A549 (cell line): Measurements from ENCODE around the gene STAG2. TPM values are rescaled to one million over a fixed set of nuclear protein-coding genes. Genes with fewer than 3 reads are reported as not detected.

Experiments
- ATAC-seq, 2 experiments: fragments of 200-7000 bp in 1 of 2; fragments of >200 bp in 1 of 2; cut with Nextera tagmentation in 1 of 2; cut with Tn5 transposase in 1 of 2; 3 replicates each; pipeline versions ENCODE4 v1.8.0 to v1.9.1; 2018 to 2020; ENCODE audit warnings: mild to moderate bottlenecking in 1 of 2, moderate library complexity in 1 of 2
- CTCF ChIA-PET: fragments of 300-600 bp; sonication (Branson Sonifier 250); formaldehyde crosslinking; extraction: SDS; loops from one replicate; lab custom pipeline; 2021; ENCODE audit warnings: antibody characterized with exemption, inconsistent platforms; lab: Yijun Ruan, JAX
- POLR2A ChIA-PET: fragments of 350-600 bp; formaldehyde crosslinking; extraction: SDS; loops from one replicate; lab custom pipeline; 2021; ENCODE audit warnings: antibody characterized with exemption, inconsistent platforms; lab: Yijun Ruan, JAX
- DNase-seq, 2 experiments: peaks; one replicate each; pipeline versions ENCODE4 v3.0.0 to v3.0.0-alpha.2; 2011 to 2016; ENCODE audit warnings: low read depth in 1 of 2, low spot score in 1 of 2
- FAIRE-seq: peaks from 2 replicates; lab custom pipeline; 2011; peaks lifted over from hg19 to GRCh38; lab: Jason Lieb, UNC
- H3K27ac ChIP-seq, 2 experiments: fragments of >200 bp; sonication (Bioruptor Twin); formaldehyde crosslinking; 3 replicates each; pipeline ENCODE4 v1.5.1; 2016 to 2017
- H3K4me1 ChIP-seq: fragments of >200 bp; sonication (Bioruptor Twin); formaldehyde crosslinking; 3 replicates; pipeline ENCODE4 v1.6.1; 2016
- H3K4me2 ChIP-seq: fragments of >200 bp; sonication (Bioruptor Twin); formaldehyde crosslinking; 3 replicates; pipeline ENCODE4 v1.6.1; 2016
- H3K4me3 ChIP-seq: fragments of >200 bp; sonication (Bioruptor Twin); formaldehyde crosslinking; 3 replicates; pipeline ENCODE4 v1.5.1; 2016
- H3K9me3 ChIP-seq: fragments of >200 bp; sonication (Bioruptor Twin); formaldehyde crosslinking; 3 replicates; pipeline ENCODE4 v1.6.1; 2016
- BHLHE40 ChIP-seq: IDR thresholded peaks from 2 replicates; pipeline ENCODE4 v1.6.1; 2012; ENCODE audit warnings: low read depth, low read length, inconsistent platforms
- CBX2 ChIP-seq: fragments of 200-600 bp; sonication (generic); IDR thresholded peaks from 2 replicates; pipeline ENCODE4 v1.6.1; 2016; ENCODE audit warnings: low read depth, mild to moderate bottlenecking, borderline replicate concordance
- EHF ChIP-seq: fragments of 250-450 bp; sonication (Bioruptor Pico); IDR thresholded peaks from 2 replicates; pipeline ENCODE4 v1.5.0; 2020; ENCODE audit warnings: mild to moderate bottlenecking
- EP300 ChIP-seq, 2 experiments: fragments of >200 bp; sonication (Bioruptor Twin); formaldehyde crosslinking; IDR thresholded peaks; 2 replicates in 1 of 2; 3 replicates in 1 of 2; pipeline ENCODE4 v1.6.1; 2016 to 2017
- ESRRA ChIP-seq: fragments of 150-350 bp; IDR thresholded peaks from 2 replicates; pipeline ENCODE4 v1.6.1; 2014; ENCODE audit warnings: mild to moderate bottlenecking, low read length, borderline replicate concordance
- FOXS1 ChIP-seq: fragments of 250-450 bp; sonication (Bioruptor Pico); IDR thresholded peaks from 2 replicates; pipeline ENCODE4 v1.5.0; 2020; ENCODE audit warnings: mild to moderate bottlenecking, moderate library complexity
- GATA3 ChIP-seq: IDR thresholded peaks from 2 replicates; pipeline ENCODE4 v1.6.1; 2012; ENCODE audit warnings: borderline replicate concordance
- HDAC2 ChIP-seq: fragments of 200-600 bp; sonication (generic); IDR thresholded peaks from 2 replicates; pipeline ENCODE4 v1.6.1; 2016
- HOXB13 ChIP-seq: fragments of 250-450 bp; sonication (Bioruptor Pico); IDR thresholded peaks from 2 replicates; pipeline ENCODE4 v1.5.0; 2020; ENCODE audit warnings: low read depth, mild to moderate bottlenecking, moderate library complexity
- JUN ChIP-seq, 2 experiments: fragments of >200 bp; sonication (Bioruptor Twin); formaldehyde crosslinking; IDR thresholded peaks; 2 replicates in 1 of 2; 3 replicates in 1 of 2; pipeline ENCODE4 v1.6.1; 2016 to 2017
- KDM1A ChIP-seq: fragments of 200-600 bp; sonication (generic); IDR thresholded peaks from 2 replicates; pipeline ENCODE4 v1.6.1; 2016; ENCODE audit warnings: low read depth, mild to moderate bottlenecking
- MAFK ChIP-seq: fragments of 450-650 bp; IDR thresholded peaks from 2 replicates; pipeline ENCODE4 v1.6.1; 2014; ENCODE audit not compliant: partially characterized antibody
- MAZ ChIP-seq: fragments of 150-350 bp; IDR thresholded peaks from 2 replicates; pipeline ENCODE4 v1.6.1; 2014; ENCODE audit warnings: antibody characterized with exemption, low read depth, low read length, borderline replicate concordance
- NPAS2 ChIP-seq: fragments of 250-450 bp; sonication (Bioruptor Pico); IDR thresholded peaks from 2 replicates; pipeline ENCODE4 v1.8.0; 2022; ENCODE audit warnings: mild to moderate bottlenecking, moderate library complexity, borderline replicate concordance
- RARB ChIP-seq: fragments of 250-450 bp; sonication (Bioruptor Pico); IDR thresholded peaks from 2 replicates; pipeline ENCODE4 v1.8.0; 2021; ENCODE audit warnings: mild to moderate bottlenecking, moderate library complexity
- TP53 ChIP-seq: fragments of 250-450 bp; sonication (Bioruptor Pico); IDR thresholded peaks from 2 replicates; pipeline ENCODE4 v1.5.0; 2021; ENCODE audit warnings: mild to moderate bottlenecking, moderate library complexity
- ZFP36 ChIP-seq: fragments of 450-650 bp; IDR thresholded peaks from 2 replicates; pipeline ENCODE4 v1.6.1; 2014; ENCODE audit warnings: borderline replicate concordance; ENCODE audit not compliant: partially characterized antibody
- ZNF302 ChIP-seq: fragments of 250-450 bp; sonication (Bioruptor Pico); IDR thresholded peaks from 2 replicates; pipeline ENCODE4 v1.9.0; 2021; ENCODE audit warnings: inconsistent platforms, mild to moderate bottlenecking, moderate library complexity
- ZSCAN20 ChIP-seq: fragments of 250-450 bp; sonication (Bioruptor Pico); IDR thresholded peaks from 2 replicates; pipeline ENCODE4 v1.8.0; 2022; ENCODE audit warnings: mild to moderate bottlenecking, moderate library complexity
- WGBS: methylation state at CpG from one replicate; pipeline ENCODE4 v1.1.6; 2017; ENCODE audit errors: missing lambda C conversion rate; 5-methylcytosine and 5-hydroxymethylcytosine counted together
- polyA plus RNA-seq, 4 experiments: library from polyadenylated mRNA; depleted of rRNA in 3 of 4; stranded (reverse); fragments of >200 nt; fragmentation: RNase III in 1 of 4; extraction: RNeasy Plus Mini Kit Qiagen cat#74134 plus additional on column Dnase treatment in 1 of 4; gene quantifications; 2 replicates in 3 of 4; 3 replicates in 1 of 4; pipeline ENCODE4 v1.2.3, GENCODE V29; 2011 to 2017
- TF ChIP-seq, protein P1 (sequence below): fragments of >200 bp; sonication (Bioruptor Twin); formaldehyde crosslinking; IDR thresholded peaks from 3 replicates; pipeline ENCODE4 v1.5.1; 2016
- TF ChIP-seq, protein P2 (sequence below): fragments of 250-450 bp; sonication (Bioruptor Pico); IDR thresholded peaks from 2 replicates; pipeline ENCODE4 v1.5.0; 2020; ENCODE audit warnings: low read depth, mild to moderate bottlenecking, moderate library complexity
- TF ChIP-seq, protein P3 (sequence below): fragments of 450-650 bp; IDR thresholded peaks from 2 replicates; pipeline ENCODE4 v1.6.1; 2014; ENCODE audit warnings: antibody characterized with exemption
- TF ChIP-seq, protein P4 (sequence below): fragments of >200 bp; sonication (Bioruptor Twin); formaldehyde crosslinking; IDR thresholded peaks from 2 replicates; pipeline ENCODE4 v1.6.1; 2016
- TF ChIP-seq, protein P5 (sequence below): IDR thresholded peaks from 2 replicates; pipeline ENCODE4 v1.6.1; 2012

The STAG2 gene
- polyA plus RNA-seq, 2 of the 4 experiments (the other 2 are of a cell fraction) = 49.5 to 92.8 TPM

DNA sequence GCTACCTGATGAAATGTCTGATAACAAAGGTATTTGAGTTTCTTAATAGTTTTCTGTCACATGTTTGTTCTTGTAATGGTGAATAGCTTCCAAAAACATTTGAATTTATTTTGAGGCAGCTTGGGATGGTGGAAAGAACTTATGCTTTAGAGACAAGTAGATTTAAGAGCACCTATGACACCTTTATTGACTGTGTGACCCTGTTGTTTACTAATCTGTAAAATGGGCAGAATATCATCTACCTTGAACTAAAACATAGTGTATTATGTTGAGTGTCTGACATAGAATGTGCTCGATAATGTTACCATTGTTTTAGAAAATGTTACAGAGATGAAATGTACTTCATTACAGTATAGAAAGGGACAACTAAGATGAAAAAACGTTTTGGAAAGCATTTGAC lies 24.9 kb downstream of the STAG2 start (continued):
- TF ChIP-seq TP53 (CRISPR knock-in tag) = no peak
- TF ChIP-seq EHF = no peak

DNA sequence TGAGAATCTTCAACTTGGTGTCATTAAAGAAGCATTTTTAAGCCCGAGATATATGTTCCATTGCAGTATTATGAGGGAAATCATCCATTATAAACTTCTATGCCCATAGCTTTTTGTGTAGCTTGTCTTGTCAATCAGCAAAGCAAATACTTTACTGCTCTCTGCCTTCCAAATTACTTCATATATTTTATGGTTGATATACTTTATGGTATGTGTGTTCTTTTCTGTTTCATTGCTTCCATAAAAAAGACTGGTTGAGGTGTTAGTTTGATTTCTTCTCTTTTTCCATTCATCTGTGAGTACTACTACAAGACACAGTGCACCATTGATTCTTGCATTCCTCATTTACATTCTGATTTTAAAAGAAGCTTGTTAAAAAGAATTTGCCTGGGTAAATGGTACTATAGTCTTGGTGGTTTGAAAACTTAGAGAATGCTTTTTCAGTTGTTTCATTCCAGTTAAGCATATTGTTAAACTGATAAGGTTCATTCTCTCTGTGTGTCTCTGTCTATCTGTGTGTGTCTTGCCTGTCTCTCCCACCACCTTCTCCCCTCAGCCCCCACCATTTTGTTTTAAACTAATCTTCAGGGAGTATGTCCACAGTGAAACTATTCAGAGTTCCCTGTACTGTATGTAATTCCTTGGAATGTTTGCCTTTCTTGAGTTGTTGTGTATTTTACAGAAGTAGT lies 27.1 kb downstream of the STAG2 start:
- H3K9me3 ChIP-seq = no peaks in the 10 kb centered on the region
- no peak for FAIRE-seq
- no peak overlapping the region for H3K4me3 ChIP-seq
- peaks cover 18% of the 10 kb centered on the region; the same call in 1 of the 3 replicates for H3K4me1 ChIP-seq
- no peak for ATAC-seq
- H3K4me2 ChIP-seq = no peak overlapping the region
- no peak for TF ChIP-seq RARB (CRISPR knock-in tag)
- TF ChIP-seq ZNF302 (CRISPR knock-in tag) = no peak
- TF ChIP-seq, protein P1, sequence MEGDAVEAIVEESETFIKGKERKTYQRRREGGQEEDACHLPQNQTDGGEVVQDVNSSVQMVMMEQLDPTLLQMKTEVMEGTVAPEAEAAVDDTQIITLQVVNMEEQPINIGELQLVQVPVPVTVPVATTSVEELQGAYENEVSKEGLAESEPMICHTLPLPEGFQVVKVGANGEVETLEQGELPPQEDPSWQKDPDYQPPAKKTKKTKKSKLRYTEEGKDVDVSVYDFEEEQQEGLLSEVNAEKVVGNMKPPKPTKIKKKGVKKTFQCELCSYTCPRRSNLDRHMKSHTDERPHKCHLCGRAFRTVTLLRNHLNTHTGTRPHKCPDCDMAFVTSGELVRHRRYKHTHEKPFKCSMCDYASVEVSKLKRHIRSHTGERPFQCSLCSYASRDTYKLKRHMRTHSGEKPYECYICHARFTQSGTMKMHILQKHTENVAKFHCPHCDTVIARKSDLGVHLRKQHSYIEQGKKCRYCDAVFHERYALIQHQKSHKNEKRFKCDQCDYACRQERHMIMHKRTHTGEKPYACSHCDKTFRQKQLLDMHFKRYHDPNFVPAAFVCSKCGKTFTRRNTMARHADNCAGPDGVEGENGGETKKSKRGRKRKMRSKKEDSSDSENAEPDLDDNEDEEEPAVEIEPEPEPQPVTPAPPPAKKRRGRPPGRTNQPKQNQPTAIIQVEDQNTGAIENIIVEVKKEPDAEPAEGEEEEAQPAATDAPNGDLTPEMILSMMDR = no peak
- no peak for TF ChIP-seq NPAS2 (CRISPR knock-in tag)
- no peak for TF ChIP-seq TP53 (CRISPR knock-in tag)
- no peak for TF ChIP-seq KDM1A
- TF ChIP-seq, protein P2, sequence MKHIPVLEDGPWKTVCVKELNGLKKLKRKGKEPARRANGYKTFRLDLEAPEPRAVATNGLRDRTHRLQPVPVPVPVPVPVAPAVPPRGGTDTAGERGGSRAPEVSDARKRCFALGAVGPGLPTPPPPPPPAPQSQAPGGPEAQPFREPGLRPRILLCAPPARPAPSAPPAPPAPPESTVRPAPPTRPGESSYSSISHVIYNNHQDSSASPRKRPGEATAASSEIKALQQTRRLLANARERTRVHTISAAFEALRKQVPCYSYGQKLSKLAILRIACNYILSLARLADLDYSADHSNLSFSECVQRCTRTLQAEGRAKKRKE (CRISPR knock-in tag) = no peak
- no peak for TF ChIP-seq FOXS1 (CRISPR knock-in tag)
- TF ChIP-seq MAFK = no peak
- no peak for TF ChIP-seq EP300 (IDR thresholded peaks at IDR 0.05)
- TF ChIP-seq EHF = no peak
- TF ChIP-seq MAZ = no peak
- TF ChIP-seq GATA3 = no peak
- TF ChIP-seq, protein P3, sequence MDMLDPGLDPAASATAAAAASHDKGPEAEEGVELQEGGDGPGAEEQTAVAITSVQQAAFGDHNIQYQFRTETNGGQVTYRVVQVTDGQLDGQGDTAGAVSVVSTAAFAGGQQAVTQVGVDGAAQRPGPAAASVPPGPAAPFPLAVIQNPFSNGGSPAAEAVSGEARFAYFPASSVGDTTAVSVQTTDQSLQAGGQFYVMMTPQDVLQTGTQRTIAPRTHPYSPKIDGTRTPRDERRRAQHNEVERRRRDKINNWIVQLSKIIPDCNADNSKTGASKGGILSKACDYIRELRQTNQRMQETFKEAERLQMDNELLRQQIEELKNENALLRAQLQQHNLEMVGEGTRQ = no peak
- CTCF ChIA-PET = no interaction called here
- no peak for DNase-seq
- POLR2A ChIA-PET = no interaction called here
- no peak overlapping the region for H3K27ac ChIP-seq
- WGBS = 86% methylated on average over 1 of the region's 1 CpG

DNA sequence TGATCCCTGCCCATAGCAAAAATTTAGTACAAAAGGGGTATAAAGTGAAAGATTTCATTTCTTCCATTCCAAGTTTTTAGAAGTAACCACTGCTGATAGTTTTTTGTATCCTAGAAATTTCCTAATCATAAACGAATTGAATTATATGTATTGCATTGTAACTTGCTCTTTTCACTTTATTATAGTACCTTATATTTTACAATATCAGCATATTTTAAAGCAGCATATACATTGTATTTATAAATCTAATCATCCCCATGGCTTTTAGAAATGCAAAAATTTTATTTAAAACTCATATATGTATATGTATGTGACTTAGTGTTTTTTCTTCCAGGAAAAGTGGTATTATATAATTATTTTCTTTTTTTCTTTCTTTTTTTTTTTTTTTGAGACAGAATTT lies 27.7 kb downstream of the STAG2 start:
- 83% methylated on average over 1 of the region's 1 CpG for WGBS
- ChIA-PET POLR2A (no interaction called here), CTCF (no interaction called here)
- H3K27ac ChIP-seq = no peak overlapping the region
- DNase-seq (no peak), FAIRE-seq (no peak), ATAC-seq (no peak)
- no peaks in the 10 kb centered on the region for H3K9me3 ChIP-seq
- TF ChIP-seq RARB (CRISPR knock-in tag) = no peak
- peak; percentile 50 for TF ChIP-seq MAFK
- no peak overlapping the region for H3K4me2 ChIP-seq
- H3K4me3 ChIP-seq = no peak overlapping the region
- peaks cover 20% of the 10 kb centered on the region; the same call in 1 of the 3 replicates for H3K4me1 ChIP-seq

DNA sequence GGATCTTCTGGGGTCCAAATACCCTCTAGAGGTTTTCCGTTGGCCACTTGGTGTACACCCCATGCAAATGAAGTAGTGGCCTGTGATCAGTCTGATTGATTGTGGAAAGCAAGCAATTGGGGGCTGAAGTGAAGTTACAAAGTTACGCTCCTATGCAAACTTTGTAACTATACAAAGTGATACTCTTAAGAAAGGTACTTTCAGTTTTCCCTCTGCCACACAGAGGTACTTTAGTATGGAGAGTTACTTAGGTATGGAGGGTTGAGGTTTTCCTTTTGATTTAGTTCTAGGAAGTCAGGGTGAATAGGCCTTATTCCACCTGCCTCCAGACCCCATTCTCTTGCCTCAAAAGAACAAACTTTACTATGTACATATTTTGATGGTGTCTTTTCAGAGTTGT lies 28.7 kb downstream of the STAG2 start:
- CTCF ChIA-PET = interaction anchor here (0.6 kb wide), 1 partner anchor 187 kb away, joined by 3 read pairs; no protein-coding TSS in a partner anchor
- Histone ChIP-seq H3K9me3 (no peaks in the 10 kb centered on the region), H3K4me1 (peaks cover 20% of the 10 kb centered on the region; the same call in 1 of the 3 replicates), H3K4me3 (no peak overlapping the region), H3K27ac (no peak overlapping the region), H3K4me2 (no peak overlapping the region)
- FAIRE-seq (no peak), DNase-seq (no peak), ATAC-seq (no peak; a peak in 1 of 6 replicates)
- TF ChIP-seq ZSCAN20 (CRISPR knock-in tag) = no peak
- TF ChIP-seq, protein P4, sequence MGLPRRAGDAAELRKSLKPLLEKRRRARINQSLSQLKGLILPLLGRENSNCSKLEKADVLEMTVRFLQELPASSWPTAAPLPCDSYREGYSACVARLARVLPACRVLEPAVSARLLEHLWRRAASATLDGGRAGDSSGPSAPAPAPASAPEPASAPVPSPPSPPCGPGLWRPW = no peak
- TF ChIP-seq HDAC2 = no peak
- TF ChIP-seq ZFP36 = no peak
- TF ChIP-seq ESRRA = no peak
- no peak for TF ChIP-seq CBX2
- TF ChIP-seq BHLHE40 = no peak
- TF ChIP-seq HOXB13 (CRISPR knock-in tag) = no peak
- TF ChIP-seq, protein P2 (CRISPR knock-in tag) = no peak
- TF ChIP-seq, protein P5, sequence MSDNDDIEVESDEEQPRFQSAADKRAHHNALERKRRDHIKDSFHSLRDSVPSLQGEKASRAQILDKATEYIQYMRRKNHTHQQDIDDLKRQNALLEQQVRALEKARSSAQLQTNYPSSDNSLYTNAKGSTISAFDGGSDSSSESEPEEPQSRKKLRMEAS = no peak
- no peak for TF ChIP-seq JUN (IDR thresholded peaks at IDR 0.05)
- TF ChIP-seq, protein P1 = no peak
- POLR2A ChIA-PET = no interaction called here
- 96% methylated on average over 2 of the region's 2 CpGs for WGBS
